Liver (tissue), 9 donors: Measurements from ENCODE around the gene BHLHE23. TPM values are rescaled to one million over a fixed set of nuclear protein-coding genes. Genes with fewer than 3 reads are reported as not detected.

Experiments
- DNase-seq: peaks from one replicate; pipeline ENCODE4 v3.0.0-alpha.2; 2017; ENCODE audit warnings: low spot score
- H3K27ac ChIP-seq, 2 donors: one replicate each; pipeline ENCODE4 v1.7.0; 2013; ENCODE audit warnings: inconsistent platforms in 2 of 2, low read length in 2 of 2, control low read depth in 1 of 2, low read depth in 1 of 2, mild to moderate bottlenecking in 1 of 2
- H3K27me3 ChIP-seq, 4 donors: one replicate each; pipeline versions ENCODE4 v1.6.1 to v1.7.0; 2013; ENCODE audit warnings: low read length in 3 of 4, inconsistent platforms in 1 of 4, mild to moderate bottlenecking in 1 of 4, moderate library complexity in 1 of 4; ENCODE audit not compliant: control insufficient read depth in 4 of 4, insufficient read depth in 4 of 4
- H3K36me3 ChIP-seq, 4 donors: one replicate each; pipeline versions ENCODE4 v1.6.1 to v1.7.0; 2013; ENCODE audit warnings: low read length in 3 of 4, mild to moderate bottlenecking in 3 of 4, low read depth in 1 of 4, moderate library complexity in 1 of 4; ENCODE audit not compliant: control insufficient read depth in 4 of 4, insufficient read depth in 3 of 4
- H3K4me1 ChIP-seq, 4 donors: one replicate each; pipeline versions ENCODE4 v1.6.1 to v1.7.0; 2013; ENCODE audit warnings: low read length in 3 of 4, mild to moderate bottlenecking in 3 of 4, moderate library complexity in 1 of 4; ENCODE audit not compliant: control insufficient read depth in 4 of 4, insufficient read depth in 4 of 4
- H3K4me3 ChIP-seq, 3 donors: one replicate each; pipeline versions ENCODE4 v1.6.1 to v1.7.0; 2013; ENCODE audit warnings: low read length in 3 of 3, control low read depth in 1 of 3, low read depth in 1 of 3, mild to moderate bottlenecking in 1 of 3
- H3K9ac ChIP-seq, 2 donors: one replicate each; pipeline ENCODE4 v1.7.0; 2013; ENCODE audit warnings: low read length in 2 of 2, mild to moderate bottlenecking in 2 of 2, moderate library complexity in 2 of 2, control low read depth in 1 of 2, low read depth in 1 of 2
- H3K9me3 ChIP-seq, 4 donors: one replicate each; pipeline versions ENCODE4 v1.6.1 to v1.7.0; 2013; ENCODE audit warnings: low read length in 3 of 4; ENCODE audit not compliant: control insufficient read depth in 4 of 4
- ATF3 ChIP-seq: IDR thresholded peaks from 2 replicates; pipeline ENCODE4 v1.6.1; 2016; ENCODE audit warnings: antibody characterized with exemption
- CTCF ChIP-seq: fragments of 150-350 bp; IDR thresholded peaks from 2 replicates; pipeline ENCODE4 v1.5.1; 2017; ENCODE audit warnings: improper control_type of control experiment, low read depth, low read length; ENCODE audit not compliant: missing input control
- EGR1 ChIP-seq, 2 donors: IDR thresholded peaks; 2 replicates each; pipeline ENCODE4 v1.6.1; 2016 to 2018; ENCODE audit warnings: antibody characterized with exemption in 2 of 2, low read depth in 2 of 2
- FOXA1 ChIP-seq: IDR thresholded peaks from 2 replicates; pipeline ENCODE4 v1.6.1; 2016; ENCODE audit warnings: antibody characterized with exemption
- FOXA2 ChIP-seq: IDR thresholded peaks from 2 replicates; pipeline ENCODE4 v1.6.1; 2016; ENCODE audit warnings: antibody characterized with exemption
- GABPA ChIP-seq, 2 donors: IDR thresholded peaks in 1 of 2; conservative IDR thresholded peaks in 1 of 2; 2 replicates each; pipeline ENCODE4 v1.6.1; 2016; ENCODE audit warnings: antibody characterized with exemption in 2 of 2, mild to moderate bottlenecking in 1 of 2, moderate library complexity in 1 of 2
- HNF4A ChIP-seq, 2 donors: conservative IDR thresholded peaks; 2 replicates each; pipeline ENCODE4 v1.6.1; 2016; ENCODE audit warnings: antibody characterized with exemption in 2 of 2, mild to moderate bottlenecking in 2 of 2
- HNF4G ChIP-seq: IDR thresholded peaks from 2 replicates; pipeline ENCODE4 v1.6.1; 2016; ENCODE audit warnings: antibody characterized with exemption
- JUND ChIP-seq, 2 donors: IDR thresholded peaks; 2 replicates each; pipeline ENCODE4 v1.6.1; 2016; ENCODE audit warnings: antibody characterized with exemption in 2 of 2
- MAX ChIP-seq: IDR thresholded peaks from 2 replicates; pipeline ENCODE4 v1.6.1; 2016; ENCODE audit warnings: antibody characterized with exemption
- NR2F2 ChIP-seq: IDR thresholded peaks from 2 replicates; pipeline ENCODE4 v1.6.1; 2016; ENCODE audit warnings: antibody characterized with exemption
- RAD21 ChIP-seq, 2 donors: IDR thresholded peaks; 2 replicates each; pipeline ENCODE4 v1.6.1; 2016; ENCODE audit warnings: antibody characterized with exemption in 2 of 2, mild to moderate bottlenecking in 2 of 2
- REST ChIP-seq: IDR thresholded peaks from 2 replicates; pipeline ENCODE4 v1.6.1; 2016; ENCODE audit warnings: antibody characterized with exemption, mild to moderate bottlenecking
- RXRA ChIP-seq, 2 donors: IDR thresholded peaks; 2 replicates each; pipeline ENCODE4 v1.6.1; 2017 to 2018; ENCODE audit warnings: antibody characterized with exemption in 2 of 2, mild to moderate bottlenecking in 1 of 2
- SP1 ChIP-seq: IDR thresholded peaks from 2 replicates; pipeline ENCODE4 v1.6.1; 2018; ENCODE audit warnings: antibody characterized with exemption, mild to moderate bottlenecking
- TAF1 ChIP-seq: conservative IDR thresholded peaks from 2 replicates; pipeline ENCODE4 v1.6.1; 2016; ENCODE audit warnings: antibody characterized with exemption, mild to moderate bottlenecking
- YY1 ChIP-seq: IDR thresholded peaks from 2 replicates; pipeline ENCODE4 v1.6.1; 2016; ENCODE audit warnings: antibody characterized with exemption, mild to moderate bottlenecking
- ZBTB33 ChIP-seq: IDR thresholded peaks from 2 replicates; pipeline ENCODE4 v1.6.1; 2016; ENCODE audit warnings: antibody characterized with exemption
- WGBS: extraction: QIAGEN DNeasy Blood & Tissue Kit; methylation state at CpG from one replicate; pipeline ENCODE4 v1.1.7; 2013; 5-methylcytosine and 5-hydroxymethylcytosine counted together
- polyA plus RNA-seq, 2 donors: library from polyadenylated mRNA; stranded (reverse) in 1 of 2; unstranded in 1 of 2; fragments of 200-250 nt in 1 of 2; fragments of >200 nt in 1 of 2; fragmentation: Nextera tagmentation in 1 of 2; extraction: Ambion mirVana in 1 of 2; gene quantifications; one replicate each; pipeline versions ENCODE4 v1.2.1 to v1.2.3, GENCODE V29; 2013 to 2015
- total RNA-seq, 2 donors: library from RNA; depleted of rRNA; stranded (reverse); fragments of >200 nt; gene quantifications; one replicate each; pipeline ENCODE4 v1.2.3, GENCODE V29; 2014
- donor health status: healthy.
- donor health status: healthy.
- donor health status: healthy.
- donor health status: healthy.
- donor health status: healthy.

Gene BHLHE23
- total and polyA plus RNA-seq, 4 donors = not detected

GRCh38 chr20:63033794-63034709, 27.3 kb upstream of the BHLHE23 start:
- Histone ChIP-seq H3K4me3 (no peak overlapping the region), H3K9ac (no peak overlapping the region), H3K9me3 (no peaks in the 10 kb centered on the region), H3K4me1 (peaks cover 0 to 3% (median 0%) of the 10 kb centered on the region in 4 donors), H3K36me3 (no peaks in the 10 kb centered on the region), H3K27ac (no peak overlapping the region), H3K27me3 (peaks cover 0 to 11% (median 3%) of the 10 kb centered on the region in 4 donors)
- WGBS = 69% methylated on average over 33 of the region's 33 CpGs
- DNase-seq = no peak
- TF ChIP-seq NR2F2 (no peak), SP1 (no peak), FOXA2 (no peak), HNF4A (conservative IDR thresholded peaks at IDR 0.05) (no peak), EGR1 (IDR thresholded peaks at IDR 0.05; ENCODE audit: low read depth in 2 of 2) (no peak), JUND (IDR thresholded peaks at IDR 0.05) (no peak), TAF1 (no peak), ATF3 (no peak), HNF4G (no peak), YY1 (no peak), ZBTB33 (no peak), MAX (no peak), FOXA1 (no peak), GABPA (IDR thresholded peaks at IDR 0.05 in 1 of 2, conservative IDR thresholded peaks at IDR 0.05 in 1 of 2) (no peak), RXRA (IDR thresholded peaks at IDR 0.05) (no peak), REST (no peak), RAD21 (IDR thresholded peaks at IDR 0.05) (no peak), CTCF (no peak)
